ENCODE results near the gene CDC42EP3. TPM values are rescaled to one million over a fixed set of nuclear protein-coding genes. Genes with fewer than 3 reads are reported as not detected.

The CDC42EP3 gene
- total and polyA plus RNA-seq, 9 donors, result 12.0 to 82.7 (median 27.6) TPM

GRCh38 chr2:37630776-37631175, 40.7 kb downstream of the CDC42EP3 start:
- Histone ChIP-seq H3K4me3 (no peak overlapping the region), H3K36me3 (no peaks in the 10 kb centered on the region), H3K4me1 (ENCODE audit: insufficient read depth) (peaks cover 5% of the 10 kb centered on the region), H3K27me3 (no peaks in the 10 kb centered on the region), H3K9me3 (no peaks in the 10 kb centered on the region), H3K27ac (no peak overlapping the region)
- no peak for TF ChIP-seq CTCF (IDR thresholded peaks at IDR 0.05)
- no peak for TF ChIP-seq POLR2A (IDR thresholded peaks at IDR 0.05)
- TF ChIP-seq EP300 (IDR thresholded peaks at IDR 0.05), result no peak
- intact Hi-C loops (cut with DNase I), result no loop called here
- 59 to 66% (median 64%) methylated on average over 4 of the region's 4 CpGs for WGBS, 3 donors
- DNase-seq, result no peak

- no peaks in the 10 kb centered on the region for H3K36me3 ChIP-seq
- H3K27ac ChIP-seq, result no peak overlapping the region
- H3K4me1 ChIP-seq (ENCODE audit: insufficient read depth), result peaks cover 7% of the 10 kb centered on the region
- H3K4me3 ChIP-seq, result no peak overlapping the region
- H3K9me3 ChIP-seq, result no peaks in the 10 kb centered on the region
- TF ChIP-seq EP300 (IDR thresholded peaks at IDR 0.05) (no peak), CTCF (IDR thresholded peaks at IDR 0.05) (no peak), POLR2A (IDR thresholded peaks at IDR 0.05) (no peak)
- DNase-seq, result no peak
- WGBS, 3 donors, result 88 to 90% (median 88%) methylated on average over 1 of the region's 1 CpG
- intact Hi-C loops (cut with DNase I), result no loop called here
- H3K27me3 ChIP-seq, result no peaks in the 10 kb centered on the region
Measured at GRCh38 chr2:37630301-37630700, 41.1 kb downstream of the CDC42EP3 start.

GRCh38 chr2:37629529-37629928, 41.9 kb downstream of the CDC42EP3 start:
- DNase-seq, result no peak
- H3K27ac ChIP-seq, result no peak overlapping the region
- no peaks in the 10 kb centered on the region for H3K9me3 ChIP-seq
- intact Hi-C loops (cut with DNase I), result no loop called here
- 87 to 98% (median 93%) methylated on average over 3 of the region's 3 CpGs for WGBS, 3 donors
- peaks cover 7% of the 10 kb centered on the region for H3K4me1 ChIP-seq (ENCODE audit: insufficient read depth)
- H3K27me3 ChIP-seq, result no peaks in the 10 kb centered on the region
- TF ChIP-seq POLR2A (IDR thresholded peaks at IDR 0.05), result no peak
- no peak for TF ChIP-seq CTCF (IDR thresholded peaks at IDR 0.05)
- TF ChIP-seq EP300 (IDR thresholded peaks at IDR 0.05), result no peak
- no peak overlapping the region for H3K4me3 ChIP-seq
- no peaks in the 10 kb centered on the region for H3K36me3 ChIP-seq

- intact Hi-C loops (cut with DNase I), result no loop called here
- Histone ChIP-seq H3K4me1 (ENCODE audit: insufficient read depth) (peaks cover 7% of the 10 kb centered on the region), H3K9me3 (no peaks in the 10 kb centered on the region), H3K4me3 (no peak overlapping the region), H3K36me3 (no peaks in the 10 kb centered on the region), H3K27ac (no peak overlapping the region), H3K27me3 (no peaks in the 10 kb centered on the region)
- no peak for DNase-seq
- no peak for TF ChIP-seq POLR2A (IDR thresholded peaks at IDR 0.05)
- TF ChIP-seq EP300 (IDR thresholded peaks at IDR 0.05), result no peak
- TF ChIP-seq CTCF (IDR thresholded peaks at IDR 0.05), result no peak
Measured at GRCh38 chr2:37627710-37628109, 43.7 kb downstream of the CDC42EP3 start.
